OCI-LY7 (cell line): ENCODE data around the gene KIFBP. TPM values are rescaled to one million over a fixed set of nuclear protein-coding genes. Genes with fewer than 3 reads are reported as not detected.

Source experiments
- BruUV-seq: library from RNA; stranded (reverse); fragments of 400-500 nt; replicated peaks from 2 replicates; lab custom pipeline; 2021; lab: Mats Ljungman, UMichigan
- CTCF ChIA-PET: fragments of 300-600 bp; sonication (Branson Sonifier 250); formaldehyde crosslinking; loops from one replicate; lab custom pipeline; 2022; ENCODE audit warnings: antibody characterized with exemption; ENCODE audit not compliant: unreplicated experiment; lab: Charles Lee
- POLR2A ChIA-PET: fragments of 300-600 bp; sonication (Branson Sonifier 250); formaldehyde crosslinking; loops from one replicate; lab custom pipeline; 2022; ENCODE audit warnings: antibody characterized with exemption; lab: Charles Lee
- DNase-seq: peaks from one replicate; pipeline ENCODE4 v3.0.0-alpha.2; 2015; ENCODE audit warnings: low spot score
- H2AFZ ChIP-seq: fragments of 200-600 bp; sonication (generic), shearing (Covaris generic); 2 replicates; pipeline ENCODE4 v1.6.1; 2014; ENCODE audit warnings: mild to moderate bottlenecking, antibody characterized with exemption, low read length, moderate library complexity
- H3K27ac ChIP-seq: fragments of 200-600 bp; sonication (generic); 2 replicates; pipeline ENCODE4 v1.5.1; 2014; ENCODE audit warnings: mixed run types, low read depth, mild to moderate bottlenecking, moderate library complexity, low read length, inconsistent platforms; ENCODE audit not compliant: poor library complexity, severe bottlenecking
- H3K36me3 ChIP-seq: fragments of 200-600 bp; sonication (generic); 2 replicates; pipeline ENCODE4 v1.6.1; 2014; ENCODE audit warnings: mild to moderate bottlenecking, antibody characterized with exemption, low read length, moderate library complexity, mixed read lengths; ENCODE audit not compliant: insufficient read depth
- H3K4me1 ChIP-seq: fragments of 200-600 bp; sonication (generic); 2 replicates; pipeline ENCODE4 v1.5.1; 2014; ENCODE audit warnings: mild to moderate bottlenecking, low read length; ENCODE audit not compliant: insufficient read depth, poor library complexity, severe bottlenecking
- H3K4me2 ChIP-seq: fragments of 200-600 bp; sonication (generic); 2 replicates; pipeline ENCODE4 v1.6.1; 2014; ENCODE audit warnings: mild to moderate bottlenecking, low read length
- H3K4me3 ChIP-seq: fragments of 200-600 bp; sonication (generic); 2 replicates; pipeline ENCODE4 v1.5.1; 2014; ENCODE audit warnings: mild to moderate bottlenecking, low read depth, low read length; ENCODE audit not compliant: poor library complexity, severe bottlenecking
- H3K79me2 ChIP-seq: fragments of 200-600 bp; sonication (generic); 2 replicates; pipeline ENCODE4 v1.6.1; 2016; ENCODE audit warnings: low read depth, mild to moderate bottlenecking, low read length, moderate library complexity, mixed read lengths; ENCODE audit not compliant: insufficient read depth
- H3K9me2 ChIP-seq: fragments of 200-600 bp; sonication (generic); 2 replicates; pipeline ENCODE4 v1.6.1; 2016; ENCODE audit warnings: mild to moderate bottlenecking, low read length, mixed read lengths; ENCODE audit not compliant: insufficient read depth
- H3K9me3 ChIP-seq: fragments of 200-600 bp; sonication (generic); 2 replicates; pipeline ENCODE4 v1.6.1; 2014; ENCODE audit warnings: mild to moderate bottlenecking, mixed run types, low read length, mixed read lengths
- H4K20me1 ChIP-seq: fragments of 200-600 bp; sonication (generic); 2 replicates; pipeline ENCODE4 v1.6.1; 2014; ENCODE audit warnings: mild to moderate bottlenecking, antibody characterized with exemption, low read length, moderate library complexity, mixed read lengths; ENCODE audit not compliant: insufficient read depth
- CTCF ChIP-seq: fragments of 200-600 bp; sonication (generic); conservative IDR thresholded peaks from 2 replicates; pipeline ENCODE4 v1.5.1; 2014; ENCODE audit warnings: mild to moderate bottlenecking, antibody characterized with exemption, low read length, moderate library complexity, mixed read lengths
- EZH2phosphoT487 ChIP-seq: fragments of 200-600 bp; sonication (generic); IDR thresholded peaks from 2 replicates; pipeline ENCODE4 v1.6.1; 2018; ENCODE audit warnings: low read depth, borderline replicate concordance, mild to moderate bottlenecking, mixed run types, antibody characterized with exemption, low read length, moderate library complexity, mixed read lengths
- intact Hi-C: fragments of 100-400 bp; cut with micrococcal nuclease; formaldehyde crosslinking; loops from one replicate; pipeline ENCODE4 v1.10.0; 2022; ENCODE audit not compliant: unreplicated experiment
- total RNA-seq, 2 experiments: library from RNA; depleted of rRNA in 1 of 2; stranded (reverse); fragments of >200 nt in 1 of 2; shearing (Covaris generic) in 1 of 2; gene quantifications; 2 replicates each; pipeline ENCODE4 v1.2.3, GENCODE V29; 2014 to 2022

Gene KIFBP
- total RNA-seq, 2 experiments from 2014 or later = 5.4 to 11.9 TPM

- POLR2A ChIA-PET = no interaction called here
- no TSS peak for BruUV-seq
- Histone ChIP-seq H3K36me3 (no peaks in the 10 kb centered on the region), H3K9me3 (no peaks in the 10 kb centered on the region), H3K4me2 (no peak overlapping the region), H3K27ac (no peak overlapping the region), H3K79me2 (no peaks in the 10 kb centered on the region), H3K9me2 (no peaks in the 10 kb centered on the region), H2AFZ (peak overlapping the region; percentile 2; the same call in 1 of the 2 replicates), H3K4me1 (no peaks in the 10 kb centered on the region), H4K20me1 (no peaks in the 10 kb centered on the region), H3K4me3 (no peak overlapping the region)
- DNase-seq = no peak
- intact Hi-C loops = no loop called here
- no peak for TF ChIP-seq EZH2phosphoT487
- TF ChIP-seq CTCF = no peak
- CTCF ChIA-PET = no interaction called here
Observed at GRCh38 chr10:69051710-69052487, 63.3 kb downstream of the KIFBP start.

- Histone ChIP-seq H3K79me2 (no peaks in the 10 kb centered on the region), H3K4me3 (no peak overlapping the region), H3K4me2 (no peak overlapping the region), H3K27ac (no peak overlapping the region), H3K36me3 (no peaks in the 10 kb centered on the region), H3K9me2 (no peaks in the 10 kb centered on the region), H3K9me3 (no peaks in the 10 kb centered on the region), H2AFZ (no peak overlapping the region), H3K4me1 (no peaks in the 10 kb centered on the region), H4K20me1 (no peaks in the 10 kb centered on the region)
- DNase-seq = no peak
- BruUV-seq = no TSS peak
- intact Hi-C loops = no loop called here
- ChIA-PET POLR2A (no interaction called here), CTCF (no interaction called here)
- TF ChIP-seq EZH2phosphoT487 (no peak), CTCF (no peak)
Observed at GRCh38 chr10:69052736-69053135, 64.1 kb downstream of the KIFBP start.

- POLR2A ChIA-PET = interaction anchor here (0.5 to 1.6 kb wide), 2 partner anchors 11 to 347 kb away, joined by 3 to 8 read pairs; no protein-coding TSS in a partner anchor
- TF ChIP-seq CTCF = no peak
- no peak for TF ChIP-seq EZH2phosphoT487
- CTCF ChIA-PET = no interaction called here
- no peak overlapping the region for H3K4me2 ChIP-seq
- no peaks in the 10 kb centered on the region for H3K79me2 ChIP-seq
- no peaks in the 10 kb centered on the region for H4K20me1 ChIP-seq
- no peak overlapping the region for H3K4me3 ChIP-seq
- no peaks in the 10 kb centered on the region for H3K9me2 ChIP-seq
- H3K9me3 ChIP-seq = no peaks in the 10 kb centered on the region
- H3K4me1 ChIP-seq = no peaks in the 10 kb centered on the region
- DNase-seq = no peak
- no peaks in the 10 kb centered on the region for H3K36me3 ChIP-seq
- no peak overlapping the region for H3K27ac ChIP-seq
- H2AFZ ChIP-seq = no peak overlapping the region
- intact Hi-C loops = no loop called here
- no TSS peak for BruUV-seq
Observed at GRCh38 chr10:69055241-69055640, 66.6 kb downstream of the KIFBP start.
